ENCODE results near the gene GHDC. TPM values are rescaled to one million over a fixed set of nuclear protein-coding genes. Genes with fewer than 3 reads are reported as not detected.

GHDC gene
- total and polyA plus RNA-seq, 2 of the 8 experiments (the other 6 are each of a cell fraction or from before 2014, with no cell fraction given): 7.4 to 8.1 TPM

DNA sequence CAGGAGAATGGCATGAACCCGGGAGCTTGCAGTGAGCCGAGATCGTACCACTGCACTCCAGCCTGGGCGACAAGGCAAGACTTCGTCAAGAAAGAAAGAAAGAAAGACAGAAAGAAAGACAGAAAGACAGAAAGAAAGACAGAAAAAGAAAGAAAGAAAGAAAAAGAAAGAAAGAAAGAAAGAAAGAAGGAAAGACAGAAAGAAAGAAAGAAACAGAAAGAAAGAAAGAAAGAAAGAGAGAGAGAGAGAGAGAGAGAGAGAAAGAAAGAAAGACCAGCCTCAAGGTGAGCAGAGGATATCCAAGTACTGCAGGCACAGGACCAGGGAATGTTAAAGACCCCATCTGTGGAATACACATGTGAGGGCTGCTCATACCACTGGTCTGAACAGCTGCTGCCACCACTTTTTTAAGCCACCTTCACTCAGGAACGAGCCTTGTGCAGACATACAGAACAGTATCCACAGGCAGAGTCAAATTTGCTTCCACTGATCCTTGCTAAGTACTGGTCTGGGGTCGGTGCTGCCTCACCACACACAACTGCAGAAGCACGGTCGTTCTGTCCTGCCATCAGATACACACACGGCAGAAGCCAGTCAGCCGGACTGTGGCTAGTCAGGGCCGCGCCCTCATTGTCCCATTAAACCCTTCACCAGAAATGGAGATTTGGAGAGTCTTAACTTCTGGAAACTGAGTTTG is 47.2 kb downstream of the GHDC start:
- H3K56ac ChIP-seq (replicated peaks; ENCODE audit: insufficient read length, low read depth, low read length): no peak overlapping the region
- no peak for FAIRE-seq
- H3K27ac ChIP-seq (ENCODE audit: low read depth, low read length): no peak overlapping the region
- no peaks in the 10 kb centered on the region for H3K9me3 ChIP-seq (ENCODE audit: insufficient read depth in 2 of 2, low read depth in 1 of 2, low read length in 1 of 2)
- TF ChIP-seq RNF2 (IDR thresholded peaks at IDR 0.05; ENCODE audit: borderline replicate concordance, low read depth, low read length, missing control alignments, poor library complexity, severe bottlenecking): no peak
- TF ChIP-seq SRF (IDR thresholded peaks at IDR 0.05; ENCODE audit: low read depth, low read length): no peak
- TF ChIP-seq, protein P1, sequence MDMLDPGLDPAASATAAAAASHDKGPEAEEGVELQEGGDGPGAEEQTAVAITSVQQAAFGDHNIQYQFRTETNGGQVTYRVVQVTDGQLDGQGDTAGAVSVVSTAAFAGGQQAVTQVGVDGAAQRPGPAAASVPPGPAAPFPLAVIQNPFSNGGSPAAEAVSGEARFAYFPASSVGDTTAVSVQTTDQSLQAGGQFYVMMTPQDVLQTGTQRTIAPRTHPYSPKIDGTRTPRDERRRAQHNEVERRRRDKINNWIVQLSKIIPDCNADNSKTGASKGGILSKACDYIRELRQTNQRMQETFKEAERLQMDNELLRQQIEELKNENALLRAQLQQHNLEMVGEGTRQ (IDR thresholded peaks at IDR 0.05; ENCODE audit: low read length): no peak
- TF ChIP-seq, protein P2, sequence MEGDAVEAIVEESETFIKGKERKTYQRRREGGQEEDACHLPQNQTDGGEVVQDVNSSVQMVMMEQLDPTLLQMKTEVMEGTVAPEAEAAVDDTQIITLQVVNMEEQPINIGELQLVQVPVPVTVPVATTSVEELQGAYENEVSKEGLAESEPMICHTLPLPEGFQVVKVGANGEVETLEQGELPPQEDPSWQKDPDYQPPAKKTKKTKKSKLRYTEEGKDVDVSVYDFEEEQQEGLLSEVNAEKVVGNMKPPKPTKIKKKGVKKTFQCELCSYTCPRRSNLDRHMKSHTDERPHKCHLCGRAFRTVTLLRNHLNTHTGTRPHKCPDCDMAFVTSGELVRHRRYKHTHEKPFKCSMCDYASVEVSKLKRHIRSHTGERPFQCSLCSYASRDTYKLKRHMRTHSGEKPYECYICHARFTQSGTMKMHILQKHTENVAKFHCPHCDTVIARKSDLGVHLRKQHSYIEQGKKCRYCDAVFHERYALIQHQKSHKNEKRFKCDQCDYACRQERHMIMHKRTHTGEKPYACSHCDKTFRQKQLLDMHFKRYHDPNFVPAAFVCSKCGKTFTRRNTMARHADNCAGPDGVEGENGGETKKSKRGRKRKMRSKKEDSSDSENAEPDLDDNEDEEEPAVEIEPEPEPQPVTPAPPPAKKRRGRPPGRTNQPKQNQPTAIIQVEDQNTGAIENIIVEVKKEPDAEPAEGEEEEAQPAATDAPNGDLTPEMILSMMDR (IDR thresholded peaks at IDR 0.05; ENCODE audit: control extremely low read depth in 1 of 3, insufficient read depth in 1 of 3, low read depth in 1 of 3, low read length in 3 of 3): no peak
- no peak for TF ChIP-seq BCL11A (IDR thresholded peaks at IDR 0.05; ENCODE audit: low read depth in 2 of 2, low read length in 2 of 2)
- no peak for TF ChIP-seq TEAD4 (IDR thresholded peaks at IDR 0.05; ENCODE audit: low read depth, low read length)
- TF ChIP-seq FOSL1 (IDR thresholded peaks at IDR 0.05; ENCODE audit: insufficient read depth, low read depth, low read length): no peak
- no peak for TF ChIP-seq CREB1 (IDR thresholded peaks at IDR 0.05)
- no peak for TF ChIP-seq ASH2L (IDR thresholded peaks at IDR 0.05; ENCODE audit: low read length)
- no peak overlapping the region for H3K23ac ChIP-seq (ENCODE audit: insufficient read length)
- H4K8ac ChIP-seq (ENCODE audit: extremely low read depth, insufficient read depth, low read length): no peak overlapping the region; the same call in 1 of the 2 replicates
- no peak overlapping the region for H3K4ac ChIP-seq (replicated peaks; ENCODE audit: insufficient read length, low read depth, low read length)
- no peak overlapping the region for H4K91ac ChIP-seq (replicated peaks; ENCODE audit: insufficient read length, low read length)
- peaks cover 0 to 8% (median 4%) of the 10 kb centered on the region in 4 experiments; a peak in 4 of 8 replicates for H3K36me3 ChIP-seq (ENCODE audit: control insufficient read depth in 2 of 4, insufficient read depth in 4 of 4, low read length in 3 of 4)
- H3K4me1 ChIP-seq (replicated peaks in 1 of 4; ENCODE audit: control insufficient read depth in 3 of 4, insufficient read depth in 4 of 4, low read length in 3 of 4): 0 out of 7 replicates have a peak, but pooled peaks cover 0 to 2% (median 0%) of the 10 kb centered on the region in 4 experiments
- no peak overlapping the region for H2AFZ ChIP-seq (ENCODE audit: low read length)
- DNase-seq (ENCODE audit: low read depth in 1 of 2, low spot score in 2 of 2): no peak
- H2AK5ac ChIP-seq (ENCODE audit: low read depth, low read length): no peak overlapping the region
- H3K4me2 ChIP-seq (ENCODE audit: insufficient read depth in 1 of 2, low read depth in 2 of 2, low read length in 2 of 2): no peak overlapping the region
- no peak overlapping the region for H3K14ac ChIP-seq (ENCODE audit: insufficient read length)
- peaks cover 4 to 9% of the 10 kb centered on the region in 2 experiments for H4K20me1 ChIP-seq (replicated peaks in 1 of 2; ENCODE audit: control insufficient read depth in 1 of 2, insufficient read depth in 2 of 2, low read length in 2 of 2)
- ChIA-PET POLR2A (ENCODE audit: partially characterized antibody) (interaction anchor here (1.3 to 2.1 kb wide), 2 partner anchors 9 to 11 kb away, joined by 4 to 8 read pairs; no protein-coding TSS in a partner anchor), CTCF (ENCODE audit: partially characterized antibody) (no interaction called here)
- no peak overlapping the region for H3K4me3 ChIP-seq (ENCODE audit: extremely low read depth in 1 of 4, insufficient read depth in 2 of 4, low read depth in 3 of 4, low read length in 4 of 4)
- 96% methylated on average over 13 of the region's 13 CpGs; no CpG with 5 or more reads in 1 of the 2 experiments for WGBS, 2 experiments (ENCODE audit: extremely low coverage in 1 of 2, insufficient coverage in 1 of 2, insufficient read length in 1 of 2, insufficient replicate concordance in 2 of 2, low coverage in 1 of 2, low lambda C conversion rate in 2 of 2, missing lambda C conversion rate in 1 of 2)
- H2BK5ac ChIP-seq (ENCODE audit: low read depth, low read length): no peak overlapping the region
- H4K5ac ChIP-seq (ENCODE audit: insufficient read length, low read depth, low read length): no peak overlapping the region
- H2BK120ac ChIP-seq (replicated peaks; ENCODE audit: low read depth, low read length): no peak overlapping the region
- peaks cover 0 to 34% of the 10 kb centered on the region in 2 experiments; a peak in 2 of 4 replicates for H3K79me2 ChIP-seq (ENCODE audit: control insufficient read depth in 1 of 2, insufficient read depth in 2 of 2, low read length in 2 of 2)
- no peak overlapping the region for H2BK15ac ChIP-seq (ENCODE audit: low read length)
- H3K27me3 ChIP-seq (replicated peaks in 1 of 4; ENCODE audit: control insufficient read depth in 3 of 4, extremely low read depth in 1 of 4, insufficient read depth in 3 of 4, low read length in 3 of 4): no peaks in the 10 kb centered on the region
- no peak overlapping the region for H3K18ac ChIP-seq (ENCODE audit: extremely low read depth, low read length)
- H3K9ac ChIP-seq (replicated peaks in 1 of 4; ENCODE audit: extremely low read depth in 1 of 4, low read depth in 3 of 4, low read length in 3 of 4): no peak overlapping the region
- no peaks in the 10 kb centered on the region for H3K23me2 ChIP-seq (ENCODE audit: low read depth, low read length)
- peaks cover 5% of the 10 kb centered on the region for H3K79me1 ChIP-seq (ENCODE audit: low read depth, low read length)
- no peak overlapping the region for H2BK20ac ChIP-seq (ENCODE audit: low read length)
- H2BK12ac ChIP-seq (ENCODE audit: low read depth, low read length): no peak overlapping the region
